ENCODE measurements around the gene EFHD1.
A peak's percentile ranks its signal among the peaks of the same experiment; 100 is the strongest.

EFHD1 gene

GRCh38 chr2:232633413-232634205 is at the start of gene EFHD1:
EFHD1 (plus strand) TSS chr2:232633604; CDS start chr2:232633705, 101 bp downstream.
- DNase-seq: peak; percentile 42

GRCh38 chr2:232584238-232584637 is 49.2 kb upstream of the EFHD1 start:
- no peak for DNase-seq

- no peak for DNase-seq
These were observed 46.4 kb upstream of the EFHD1 start for GRCh38 chr2:232586943-232587505.

GRCh38 chr2:232587512-232587911 is 45.9 kb upstream of the EFHD1 start:
- DNase-seq: no peak

GRCh38 chr2:232588031-232588430 is 45.4 kb upstream of the EFHD1 start:
- no peak for DNase-seq

- DNase-seq: no peak
These were observed 44.5 kb upstream of the EFHD1 start for GRCh38 chr2:232588680-232589585.

- DNase-seq: no peak
These were observed 40.5 kb upstream of the EFHD1 start for GRCh38 chr2:232592772-232593395.

- no peak for DNase-seq
These were observed 39.4 kb upstream of the EFHD1 start for GRCh38 chr2:232593982-232594381.

- no peak for DNase-seq
These were observed 35.9 kb upstream of the EFHD1 start for GRCh38 chr2:232597362-232598079.

GRCh38 chr2:232598293-232598692 is 35.1 kb upstream of the EFHD1 start:
- no peak for DNase-seq

- no peak for DNase-seq
These were observed 33.2 kb upstream of the EFHD1 start for GRCh38 chr2:232600053-232600773.

GRCh38 chr2:232603283-232603682 is 30.1 kb upstream of the EFHD1 start:
- DNase-seq: no peak

GRCh38 chr2:232604535-232604934 is 28.9 kb upstream of the EFHD1 start:
- no peak for DNase-seq

- no peak for DNase-seq
These were observed 26.4 kb upstream of the EFHD1 start for GRCh38 chr2:232607011-232607410.

- no peak for DNase-seq
These were observed 23.8 kb upstream of the EFHD1 start for GRCh38 chr2:232609607-232610006.

- no peak for DNase-seq
These were observed 23.3 kb upstream of the EFHD1 start for GRCh38 chr2:232610081-232610480.

- DNase-seq: no peak
These were observed 22.3 kb upstream of the EFHD1 start for GRCh38 chr2:232611061-232611460.

- no peak for DNase-seq
These were observed 21.7 kb upstream of the EFHD1 start for GRCh38 chr2:232611559-232612218.

GRCh38 chr2:232613538-232614134 is 19.8 kb upstream of the EFHD1 start:
- DNase-seq: no peak

- DNase-seq: no peak
These were observed 18.1 kb upstream of the EFHD1 start for GRCh38 chr2:232615339-232615738.

- DNase-seq: no peak
These were observed 12.2 kb upstream of the EFHD1 start for GRCh38 chr2:232621186-232621585.
